Stomach (tissue), 4 donors: ENCODE measurements around the gene APP.

ENCODE experiments used
- CTCF ChIP-seq, 7 experiments: fragments of 450-650 bp in 4 of 7; fragments of 200-600 bp in 3 of 7; sonication (generic) in 3 of 7; IDR thresholded peaks; one replicate each; pipeline ENCODE4 v1.5.1; 2016 to 2019; ENCODE audit warnings: antibody characterized with exemption in 7 of 7, control low read depth in 2 of 7, mild to moderate bottlenecking in 1 of 7
- POLR2A ChIP-seq, 4 donors: fragments of 450-650 bp; IDR thresholded peaks; one replicate each; pipeline ENCODE4 v1.6.1; 2016; ENCODE audit warnings: antibody characterized with exemption in 4 of 4, control low read depth in 2 of 4, mild to moderate bottlenecking in 1 of 4, moderate library complexity in 1 of 4

GRCh38 chr21:25855576-25855975, 315.0 kb downstream of the APP start:
- TF ChIP-seq CTCF (IDR thresholded peaks at IDR 0.05): no peak
- no peak for TF ChIP-seq POLR2A (IDR thresholded peaks at IDR 0.05)
